OCI-LY3 (cell line): ENCODE results near the gene SAP30L.

ENCODE experiments used
- EZH2phosphoT487 ChIP-seq: fragments of 200-600 bp; shearing (Covaris generic); IDR thresholded peaks from 2 replicates; pipeline ENCODE4 v1.6.1; 2018; ENCODE audit warnings: antibody characterized with exemption, mixed run types, low read depth
- TF ChIP-seq, protein P1 (sequence below): fragments of 200-600, 300-600 bp; sonication (generic); IDR thresholded peaks from 2 replicates; pipeline ENCODE4 v1.5.1; 2014; ENCODE audit warnings: antibody characterized with exemption, low read length, low read depth

GRCh38 chr5:154451957-154452356, 6.2 kb downstream of the SAP30L start:
- TF ChIP-seq, protein P1, sequence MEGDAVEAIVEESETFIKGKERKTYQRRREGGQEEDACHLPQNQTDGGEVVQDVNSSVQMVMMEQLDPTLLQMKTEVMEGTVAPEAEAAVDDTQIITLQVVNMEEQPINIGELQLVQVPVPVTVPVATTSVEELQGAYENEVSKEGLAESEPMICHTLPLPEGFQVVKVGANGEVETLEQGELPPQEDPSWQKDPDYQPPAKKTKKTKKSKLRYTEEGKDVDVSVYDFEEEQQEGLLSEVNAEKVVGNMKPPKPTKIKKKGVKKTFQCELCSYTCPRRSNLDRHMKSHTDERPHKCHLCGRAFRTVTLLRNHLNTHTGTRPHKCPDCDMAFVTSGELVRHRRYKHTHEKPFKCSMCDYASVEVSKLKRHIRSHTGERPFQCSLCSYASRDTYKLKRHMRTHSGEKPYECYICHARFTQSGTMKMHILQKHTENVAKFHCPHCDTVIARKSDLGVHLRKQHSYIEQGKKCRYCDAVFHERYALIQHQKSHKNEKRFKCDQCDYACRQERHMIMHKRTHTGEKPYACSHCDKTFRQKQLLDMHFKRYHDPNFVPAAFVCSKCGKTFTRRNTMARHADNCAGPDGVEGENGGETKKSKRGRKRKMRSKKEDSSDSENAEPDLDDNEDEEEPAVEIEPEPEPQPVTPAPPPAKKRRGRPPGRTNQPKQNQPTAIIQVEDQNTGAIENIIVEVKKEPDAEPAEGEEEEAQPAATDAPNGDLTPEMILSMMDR: no peak
- no peak for TF ChIP-seq EZH2phosphoT487
